Activated naive CD4-positive, alpha-beta T cell treated with anti-CD3 and anti-CD28 coated beads for 36 hours (primary cell): ENCODE measurements around the gene PAGE4. TPM values are rescaled to one million over a fixed set of nuclear protein-coding genes. Genes with fewer than 3 reads are reported as not detected.

Experiments used
- CTCF ChIA-PET: fragments of 350-600 bp; sonication (Branson Sonifier 250); formaldehyde crosslinking; loops from one replicate; lab custom pipeline; 2021; ENCODE audit warnings: antibody characterized with exemption; lab: Charles Lee
- DNase-seq: peaks from one replicate; pipeline ENCODE4 v3.0.0-alpha.2; 2020
- H3K27ac Mint-ChIP-seq: one replicate; pipeline ENCODE4 v1.8.0; 2021; ENCODE audit warnings: mild to moderate bottlenecking, mixed read lengths
- H3K27me3 Mint-ChIP-seq: one replicate; pipeline ENCODE4 v1.8.0; 2021; ENCODE audit warnings: low read depth, mixed read lengths
- H3K36me3 Mint-ChIP-seq: one replicate; pipeline ENCODE4 v1.8.0; 2021; ENCODE audit warnings: low read depth, mixed read lengths
- H3K4me1 Mint-ChIP-seq: one replicate; pipeline ENCODE4 v1.8.0; 2021; ENCODE audit warnings: low read depth, mixed read lengths
- H3K4me3 Mint-ChIP-seq: one replicate; pipeline ENCODE4 v1.8.0; 2021; ENCODE audit warnings: mild to moderate bottlenecking, moderate library complexity, mixed read lengths
- H3K9me3 Mint-ChIP-seq: one replicate; pipeline ENCODE4 v1.8.0; 2021; ENCODE audit warnings: mixed read lengths
- intact Hi-C: fragments of 100-400 bp; cut with micrococcal nuclease; formaldehyde crosslinking; loops from one replicate; pipeline ENCODE4 v1.15.1; 2023
- total RNA-seq, 2 experiments: library from RNA; stranded (reverse); gene quantifications; one replicate each; pipeline ENCODE4 v1.2.3, GENCODE V29; 2021

The PAGE4 gene
- total RNA-seq, 2 experiments from 2014 or later, result not detected

GRCh38 chrX:49845701-49846403 lies 16.7 kb downstream of the PAGE4 start:
- CTCF ChIA-PET, result no interaction called here
- intact Hi-C loops, result loop anchor here (10.0 kb wide), 1 partner anchor 651 kb away; no protein-coding TSS in a partner anchor
- no peak for DNase-seq
- no peaks in the 10 kb centered on the region for H3K27me3 Mint-ChIP-seq
- H3K4me1 Mint-ChIP-seq, result peaks cover under 1% of the 10 kb centered on the region
- H3K9me3 Mint-ChIP-seq, result peaks cover 1% of the 10 kb centered on the region
- no peak overlapping the region for H3K4me3 Mint-ChIP-seq
- no peak overlapping the region for H3K27ac Mint-ChIP-seq
- no peaks in the 10 kb centered on the region for H3K36me3 Mint-ChIP-seq

GRCh38 chrX:49846522-49846921 lies 17.4 kb downstream of the PAGE4 start:
- CTCF ChIA-PET, result no interaction called here
- Mint-ChIP-seq H3K27ac (no peak overlapping the region), H3K9me3 (peaks cover 1% of the 10 kb centered on the region), H3K4me1 (no peaks in the 10 kb centered on the region), H3K4me3 (no peak overlapping the region), H3K36me3 (no peaks in the 10 kb centered on the region), H3K27me3 (no peaks in the 10 kb centered on the region)
- intact Hi-C loops, result loop anchor here (10.0 kb wide), 1 partner anchor 652 kb away; no protein-coding TSS in a partner anchor
- DNase-seq, result no peak

- H3K36me3 Mint-ChIP-seq, result no peaks in the 10 kb centered on the region
- CTCF ChIA-PET, result interaction anchor here (0.6 kb wide), 1 partner anchor 1515 kb away, joined by 3 read pairs; no protein-coding TSS in a partner anchor
- no peaks in the 10 kb centered on the region for H3K4me1 Mint-ChIP-seq
- H3K9me3 Mint-ChIP-seq, result peaks cover 1% of the 10 kb centered on the region
- H3K27ac Mint-ChIP-seq, result no peak overlapping the region
- H3K4me3 Mint-ChIP-seq, result no peak overlapping the region
- DNase-seq, result no peak
- intact Hi-C loops, result loop anchor here (10.0 kb wide), 1 partner anchor 653 kb away; no protein-coding TSS in a partner anchor
- no peaks in the 10 kb centered on the region for H3K27me3 Mint-ChIP-seq
These were observed 19.2 kb downstream of the PAGE4 start for GRCh38 chrX:49848275-49848674.

- no peaks in the 10 kb centered on the region for H3K4me1 Mint-ChIP-seq
- no peaks in the 10 kb centered on the region for H3K36me3 Mint-ChIP-seq
- CTCF ChIA-PET, result no interaction called here
- H3K27ac Mint-ChIP-seq, result no peak overlapping the region
- no peak overlapping the region for H3K4me3 Mint-ChIP-seq
- intact Hi-C loops, result no loop called here
- H3K27me3 Mint-ChIP-seq, result no peaks in the 10 kb centered on the region
- no peak for DNase-seq
- peaks cover 1% of the 10 kb centered on the region for H3K9me3 Mint-ChIP-seq
These were observed 20.9 kb downstream of the PAGE4 start for GRCh38 chrX:49850028-49850427.

GRCh38 chrX:49853661-49854060 lies 24.6 kb downstream of the PAGE4 start:
- Mint-ChIP-seq H3K9me3 (no peaks in the 10 kb centered on the region), H3K36me3 (no peaks in the 10 kb centered on the region), H3K27ac (no peak overlapping the region), H3K27me3 (no peaks in the 10 kb centered on the region), H3K4me3 (no peak overlapping the region), H3K4me1 (no peaks in the 10 kb centered on the region)
- no peak for DNase-seq
- CTCF ChIA-PET, result no interaction called here
- intact Hi-C loops, result no loop called here

- Mint-ChIP-seq H3K27ac (no peak overlapping the region), H3K27me3 (no peaks in the 10 kb centered on the region)
These were observed 27.7 kb downstream of the PAGE4 start for GRCh38 chrX:49856819-49857218.

GRCh38 chrX:49858341-49858740 lies 29.2 kb downstream of the PAGE4 start:
- Mint-ChIP-seq H3K4me1 (no peaks in the 10 kb centered on the region), H3K27ac (no peak overlapping the region), H3K27me3 (no peaks in the 10 kb centered on the region), H3K4me3 (no peak overlapping the region), H3K9me3 (no peaks in the 10 kb centered on the region), H3K36me3 (no peaks in the 10 kb centered on the region)
- intact Hi-C loops, result no loop called here
- no peak for DNase-seq
- CTCF ChIA-PET, result no interaction called here

More at GRCh38 chrX:49856819-49857218, 27.7 kb downstream of the PAGE4 start:
- no peak for DNase-seq
- Mint-ChIP-seq H3K4me3 (no peak overlapping the region), H3K9me3 (no peaks in the 10 kb centered on the region), H3K4me1 (no peaks in the 10 kb centered on the region), H3K36me3 (no peaks in the 10 kb centered on the region)
- CTCF ChIA-PET, result no interaction called here
- intact Hi-C loops, result no loop called here

GRCh38 chrX:49859491-49859890 lies 30.4 kb downstream of the PAGE4 start:
- Mint-ChIP-seq H3K4me3 (no peak overlapping the region), H3K36me3 (no peaks in the 10 kb centered on the region), H3K27me3 (no peaks in the 10 kb centered on the region), H3K27ac (no peak overlapping the region), H3K9me3 (no peaks in the 10 kb centered on the region), H3K4me1 (no peaks in the 10 kb centered on the region)
- intact Hi-C loops, result no loop called here
- DNase-seq, result no peak
- CTCF ChIA-PET, result no interaction called here

GRCh38 chrX:49860867-49861535 lies 31.9 kb downstream of the PAGE4 start:
- no peaks in the 10 kb centered on the region for H3K4me1 Mint-ChIP-seq
- H3K4me3 Mint-ChIP-seq, result no peak overlapping the region
- H3K36me3 Mint-ChIP-seq, result no peaks in the 10 kb centered on the region
- CTCF ChIA-PET, result no interaction called here
- DNase-seq, result no peak
- no peak overlapping the region for H3K27ac Mint-ChIP-seq
- intact Hi-C loops, result no loop called here
- H3K27me3 Mint-ChIP-seq, result no peaks in the 10 kb centered on the region
- no peaks in the 10 kb centered on the region for H3K9me3 Mint-ChIP-seq

GRCh38 chrX:49862093-49862492 lies 33.0 kb downstream of the PAGE4 start:
- no peaks in the 10 kb centered on the region for H3K27me3 Mint-ChIP-seq
- H3K27ac Mint-ChIP-seq, result no peak overlapping the region
- intact Hi-C loops, result no loop called here
- H3K9me3 Mint-ChIP-seq, result no peaks in the 10 kb centered on the region
- no peak for DNase-seq
- no peaks in the 10 kb centered on the region for H3K4me1 Mint-ChIP-seq
- CTCF ChIA-PET, result no interaction called here
- H3K4me3 Mint-ChIP-seq, result no peak overlapping the region
- no peaks in the 10 kb centered on the region for H3K36me3 Mint-ChIP-seq

GRCh38 chrX:49868739-49869138 lies 39.6 kb downstream of the PAGE4 start:
- H3K27ac Mint-ChIP-seq, result no peak overlapping the region
- no peaks in the 10 kb centered on the region for H3K27me3 Mint-ChIP-seq
- CTCF ChIA-PET, result interaction anchor here (0.5 kb wide), 1 partner anchor 176 kb away, joined by 3 read pairs; no protein-coding TSS in a partner anchor
- intact Hi-C loops, result no loop called here
- no peak for DNase-seq
- no peaks in the 10 kb centered on the region for H3K36me3 Mint-ChIP-seq
- H3K9me3 Mint-ChIP-seq, result no peaks in the 10 kb centered on the region
- no peak overlapping the region for H3K4me3 Mint-ChIP-seq
- no peaks in the 10 kb centered on the region for H3K4me1 Mint-ChIP-seq

- intact Hi-C loops, result loop anchor here (1.0 to 5.0 kb wide), 6 partner anchors 36 to 944 kb away; partner anchors contain the start of genes GPKOW and PRICKLE3
- peaks cover 1% of the 10 kb centered on the region for H3K36me3 Mint-ChIP-seq
- peaks cover 24% of the 10 kb centered on the region for H3K4me1 Mint-ChIP-seq
- no peaks in the 10 kb centered on the region for H3K27me3 Mint-ChIP-seq
- peak overlapping the region; percentile 41 for H3K27ac Mint-ChIP-seq
- no peaks in the 10 kb centered on the region for H3K9me3 Mint-ChIP-seq
- H3K4me3 Mint-ChIP-seq, result no peak overlapping the region
- CTCF ChIA-PET, result interaction anchor here (0.8 to 3.3 kb wide), 3 partner anchors 39 to 114 kb away, joined by 3 to 16 read pairs (median 3); no protein-coding TSS in a partner anchor
- peak; percentile 45 for DNase-seq
These were observed 47.6 kb downstream of the PAGE4 start for GRCh38 chrX:49876750-49877149.
